ENCODE measurements around the gene GPR132. TPM values are rescaled to one million over a fixed set of nuclear protein-coding genes. Genes with fewer than 3 reads are reported as not detected.

GPR132 gene
- total and polyA plus RNA-seq, 2 experiments from 2014 or later, result 0.14 TPM; not detected in 1

GRCh38 chr14:105078294-105078693, 13.1 kb upstream of the GPR132 start:
- H3K27ac ChIP-seq (ENCODE audit: low read depth), result no peak overlapping the region
- H3K27me3 ChIP-seq (ENCODE audit: insufficient read depth), result no peaks in the 10 kb centered on the region
- H3K27ac Mint-ChIP-seq, result no peak overlapping the region
- peaks cover 4% of the 10 kb centered on the region; the same call in 1 of the 2 replicates for H3K4me1 ChIP-seq (ENCODE audit: insufficient read depth)
- TF ChIP-seq REST (IDR thresholded peaks at IDR 0.05; ENCODE audit: unreplicated experiment) (no peak), ETS1 (IDR thresholded peaks at IDR 0.05) (no peak), CTCF (conservative IDR thresholded peaks at IDR 0.05; ENCODE audit: low read depth in 2 of 2) (no peak), JUNB (IDR thresholded peaks at IDR 0.05; ENCODE audit: unreplicated experiment) (no peak), POLR2AphosphoS5 (IDR thresholded peaks at IDR 0.05; ENCODE audit: low read depth) (no peak), EZH2phosphoT487 (IDR thresholded peaks at IDR 0.05; ENCODE audit: unreplicated experiment) (no peak), STAT1 (IDR thresholded peaks at IDR 0.05; ENCODE audit: unreplicated experiment) (no peak), EZH2 (IDR thresholded peaks at IDR 0.05; ENCODE audit: low read depth, unreplicated experiment) (no peak), ZNF462 (CRISPR knock-in tag; IDR thresholded peaks at IDR 0.05) (no peak), ZNF331 (CRISPR knock-in tag; IDR thresholded peaks at IDR 0.05; ENCODE audit: low read depth) (no peak), CREB1 (CRISPR knock-in tag; IDR thresholded peaks at IDR 0.05; ENCODE audit: low read depth) (no peak), NANOG (IDR thresholded peaks at IDR 0.05; ENCODE audit: borderline replicate concordance) (no peak), ZNF114 (CRISPR knock-in tag; IDR thresholded peaks at IDR 0.05) (no peak)
- H3K4me3 ChIP-seq, result no peak overlapping the region
- no peaks in the 10 kb centered on the region for H3K36me3 ChIP-seq (ENCODE audit: insufficient read depth)
- H2AFZ ChIP-seq, result no peak overlapping the region
- H3K79me2 ChIP-seq (replicated peaks; ENCODE audit: insufficient read depth), result no peaks in the 10 kb centered on the region
- H3K9me2 ChIP-seq (ENCODE audit: insufficient read depth), result no peaks in the 10 kb centered on the region
- H3K36me3 Mint-ChIP-seq (ENCODE audit: low read depth), result peaks cover 4% of the 10 kb centered on the region; the same call in 2 of the 3 replicates
- DNase-seq (ENCODE audit: low spot score), result no peak
- H3K9me3 Mint-ChIP-seq, result peaks cover 9% of the 10 kb centered on the region
- H3F3A ChIP-seq (replicated peaks; ENCODE audit: low read depth), result no peaks in the 10 kb centered on the region
- H3K4me2 ChIP-seq, result no peak overlapping the region
- H3K4me1 Mint-ChIP-seq, result peaks cover 4% of the 10 kb centered on the region; the same call in 2 of the 3 replicates
- H4K20me1 ChIP-seq (replicated peaks; ENCODE audit: insufficient read depth), result no peaks in the 10 kb centered on the region
- no peak overlapping the region for H3K4me3 Mint-ChIP-seq
- ATAC-seq, result no peak
- no peaks in the 10 kb centered on the region for H3K27me3 Mint-ChIP-seq (ENCODE audit: insufficient read depth, low read depth, poor library complexity)
